Transverse colon (tissue), 4 donors: ENCODE measurements around the gene YWHAQ.
A peak's percentile ranks its signal among the peaks of the same experiment; 100 is the strongest.

ENCODE experiments used
- POLR2A ChIP-seq: fragments of 450-650 bp; IDR thresholded peaks from one replicate; pipeline ENCODE4 v1.6.1; 2016; ENCODE audit warnings: antibody characterized with exemption, mild to moderate bottlenecking, moderate library complexity
- POLR2AphosphoS5 ChIP-seq, 3 donors: sonication (generic); formaldehyde crosslinking; IDR thresholded peaks; one replicate each; pipeline ENCODE4 v1.6.1; 2016; ENCODE audit warnings: antibody characterized with exemption in 3 of 3
- TF ChIP-seq, protein P1 (sequence below), 5 experiments: fragments of 200-600 bp in 3 of 5; fragments of 450-650 bp in 2 of 5; sonication (generic) in 3 of 5; IDR thresholded peaks; 1 replicate in 2 of 5; 2 replicates in 3 of 5; pipeline ENCODE4 v1.5.1; 2016 to 2017; ENCODE audit warnings: antibody characterized with exemption in 5 of 5, inconsistent platforms in 3 of 5, mild to moderate bottlenecking in 2 of 5, moderate library complexity in 1 of 5

DNA sequence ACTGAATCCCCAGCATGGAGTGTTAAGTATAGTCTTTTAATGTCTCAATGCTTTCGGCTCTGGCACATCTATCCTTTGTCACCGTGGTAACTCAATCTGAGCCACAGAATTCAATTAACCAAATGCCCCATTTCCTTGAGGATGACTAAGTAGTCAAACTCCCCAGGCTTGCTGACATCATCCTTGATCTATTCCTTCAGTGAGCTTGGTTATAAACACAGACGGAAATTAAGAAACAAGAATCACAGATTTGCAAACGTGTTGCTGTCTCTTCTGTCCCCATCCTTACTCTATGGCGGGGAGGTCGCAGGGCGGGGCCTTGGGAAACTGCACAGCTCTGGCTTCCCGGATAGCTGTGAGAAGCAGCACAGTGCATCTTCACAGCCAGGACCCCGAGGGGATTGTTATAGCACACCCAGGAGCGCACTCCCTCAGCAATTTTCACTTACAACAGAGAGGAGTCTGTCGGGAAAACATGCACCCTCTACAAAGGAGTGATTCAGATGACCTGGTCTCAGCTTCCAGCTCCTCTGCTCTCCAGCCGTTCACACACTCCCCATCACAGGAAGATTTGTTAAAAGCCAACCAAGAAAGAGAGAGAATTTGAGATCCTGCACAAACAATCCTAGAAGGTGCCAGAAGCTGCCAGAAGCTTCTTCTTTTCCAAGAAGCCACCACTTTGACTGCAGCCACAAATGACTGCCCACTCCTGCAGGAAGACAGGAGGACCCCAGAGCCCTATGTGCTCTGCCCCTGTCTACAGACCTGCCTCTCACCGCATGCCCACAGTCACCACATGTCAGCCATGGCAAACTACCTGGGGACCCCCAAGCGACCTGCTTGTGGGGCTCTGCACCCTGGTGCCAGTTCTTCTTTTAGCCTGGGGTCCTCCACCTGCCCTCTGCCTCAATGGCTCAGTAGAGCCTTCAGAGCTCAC is 44.9 kb upstream of the YWHAQ start:
- TF ChIP-seq POLR2AphosphoS5 (IDR thresholded peaks at IDR 0.05) (peak in 1 of 3 donors; percentile 52), POLR2A (no peak)
- TF ChIP-seq, protein P1, sequence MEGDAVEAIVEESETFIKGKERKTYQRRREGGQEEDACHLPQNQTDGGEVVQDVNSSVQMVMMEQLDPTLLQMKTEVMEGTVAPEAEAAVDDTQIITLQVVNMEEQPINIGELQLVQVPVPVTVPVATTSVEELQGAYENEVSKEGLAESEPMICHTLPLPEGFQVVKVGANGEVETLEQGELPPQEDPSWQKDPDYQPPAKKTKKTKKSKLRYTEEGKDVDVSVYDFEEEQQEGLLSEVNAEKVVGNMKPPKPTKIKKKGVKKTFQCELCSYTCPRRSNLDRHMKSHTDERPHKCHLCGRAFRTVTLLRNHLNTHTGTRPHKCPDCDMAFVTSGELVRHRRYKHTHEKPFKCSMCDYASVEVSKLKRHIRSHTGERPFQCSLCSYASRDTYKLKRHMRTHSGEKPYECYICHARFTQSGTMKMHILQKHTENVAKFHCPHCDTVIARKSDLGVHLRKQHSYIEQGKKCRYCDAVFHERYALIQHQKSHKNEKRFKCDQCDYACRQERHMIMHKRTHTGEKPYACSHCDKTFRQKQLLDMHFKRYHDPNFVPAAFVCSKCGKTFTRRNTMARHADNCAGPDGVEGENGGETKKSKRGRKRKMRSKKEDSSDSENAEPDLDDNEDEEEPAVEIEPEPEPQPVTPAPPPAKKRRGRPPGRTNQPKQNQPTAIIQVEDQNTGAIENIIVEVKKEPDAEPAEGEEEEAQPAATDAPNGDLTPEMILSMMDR (IDR thresholded peaks at IDR 0.05): no peak
